Measurements from ENCODE around the gene KCNA3.
"Not testable (repeated sequence)": the region's sequence is repeated elsewhere in the genome, so short reads cannot be mapped to it uniquely, and the experiment has no call there.

The KCNA3 gene

GRCh38 chr1:110676970-110677369 is 2.2 kb upstream of the KCNA3 start:
- peak in 1 of 2 donors; percentile 21 for DNase-seq

- DNase-seq: no peak
These were observed 486 bp upstream of the KCNA3 start for GRCh38 chr1:110675060-110675791.

GRCh38 chr1:110673805-110674336 is 869 bp downstream of the KCNA3 start:
- peak; percentile 25 to 46 for DNase-seq

GRCh38 chr1:110673197-110673701 is 1.5 kb downstream of the KCNA3 start:
- peak; percentile 60 to 70 for DNase-seq

GRCh38 chr1:110672753-110673108 is 2.0 kb downstream of the KCNA3 start:
- DNase-seq: peak; percentile 65 to 78

GRCh38 chr1:110672001-110672752 is 2.6 kb downstream of the KCNA3 start:
- DNase-seq: peak; percentile 92 to 96

- peak; percentile 11 to 61 for DNase-seq
These were observed 3.4 kb downstream of the KCNA3 start for GRCh38 chr1:110671361-110671760.

- DNase-seq: peak; percentile 36 to 60
These were observed 6.2 kb downstream of the KCNA3 start for GRCh38 chr1:110668549-110668948.

GRCh38 chr1:110667776-110668175 is 7.0 kb downstream of the KCNA3 start:
- DNase-seq: peak in 1 of 2 donors; percentile 47

- no peak for DNase-seq
These were observed 11.5 kb downstream of the KCNA3 start for GRCh38 chr1:110663241-110663640.

- DNase-seq: not testable (repeated sequence)
These were observed 15.2 kb downstream of the KCNA3 start for GRCh38 chr1:110659559-110659958.

GRCh38 chr1:110657351-110657750 is 17.4 kb downstream of the KCNA3 start:
- DNase-seq: no peak

- DNase-seq: no peak
These were observed 24.1 kb downstream of the KCNA3 start for GRCh38 chr1:110650609-110651008.

- no peak for DNase-seq
These were observed 26.3 kb downstream of the KCNA3 start for GRCh38 chr1:110648417-110648816.

- DNase-seq: peak in 1 of 2 donors; percentile 55
These were observed 27.4 kb downstream of the KCNA3 start for GRCh38 chr1:110647254-110647891.

- DNase-seq: no peak
These were observed 28.7 kb downstream of the KCNA3 start for GRCh38 chr1:110645821-110646735.

- DNase-seq: no peak
These were observed 29.5 kb downstream of the KCNA3 start for GRCh38 chr1:110645211-110645610.

GRCh38 chr1:110643879-110644472 is 30.8 kb downstream of the KCNA3 start:
- peak in 1 of 2 donors; percentile 38 for DNase-seq

- DNase-seq: peak in 1 of 2 donors; percentile 57
These were observed 34.9 kb downstream of the KCNA3 start for GRCh38 chr1:110639724-110640386.

- no peak for DNase-seq
These were observed 36.2 kb downstream of the KCNA3 start for GRCh38 chr1:110638556-110638955.

- DNase-seq: no peak
These were observed 36.7 kb downstream of the KCNA3 start for GRCh38 chr1:110638058-110638457.

All from CD4-positive, alpha-beta T cell treated with Interleukin-1 beta for 1 hour (primary cell).